T-helper 1 cell treated with Interleukin-12 subunit alpha and Interleukin-12 subunit beta and Interleukin-4 antibody, amounts not matched to agents 30 ng/mL and 1 ng/mL, for 36 hours (primary cell): ENCODE measurements around the gene GRB14. TPM values are rescaled to one million over a fixed set of nuclear protein-coding genes. Genes with fewer than 3 reads are reported as not detected.
"Not testable (repeated sequence)": the region's sequence is repeated elsewhere in the genome, so short reads cannot be mapped to it uniquely, and the experiment has no call there.

Experiments used
- intact Hi-C: fragments of 100-400 bp; cut with micrococcal nuclease; formaldehyde crosslinking; loops from one replicate; pipeline ENCODE4 v1.15.1; 2024
- total RNA-seq: library from RNA; stranded (reverse); gene quantifications from 2 replicates; pipeline ENCODE4 v1.2.3, GENCODE V29; 2022

The GRB14 gene
- total RNA-seq: not detected in 2 replicates

DNA sequence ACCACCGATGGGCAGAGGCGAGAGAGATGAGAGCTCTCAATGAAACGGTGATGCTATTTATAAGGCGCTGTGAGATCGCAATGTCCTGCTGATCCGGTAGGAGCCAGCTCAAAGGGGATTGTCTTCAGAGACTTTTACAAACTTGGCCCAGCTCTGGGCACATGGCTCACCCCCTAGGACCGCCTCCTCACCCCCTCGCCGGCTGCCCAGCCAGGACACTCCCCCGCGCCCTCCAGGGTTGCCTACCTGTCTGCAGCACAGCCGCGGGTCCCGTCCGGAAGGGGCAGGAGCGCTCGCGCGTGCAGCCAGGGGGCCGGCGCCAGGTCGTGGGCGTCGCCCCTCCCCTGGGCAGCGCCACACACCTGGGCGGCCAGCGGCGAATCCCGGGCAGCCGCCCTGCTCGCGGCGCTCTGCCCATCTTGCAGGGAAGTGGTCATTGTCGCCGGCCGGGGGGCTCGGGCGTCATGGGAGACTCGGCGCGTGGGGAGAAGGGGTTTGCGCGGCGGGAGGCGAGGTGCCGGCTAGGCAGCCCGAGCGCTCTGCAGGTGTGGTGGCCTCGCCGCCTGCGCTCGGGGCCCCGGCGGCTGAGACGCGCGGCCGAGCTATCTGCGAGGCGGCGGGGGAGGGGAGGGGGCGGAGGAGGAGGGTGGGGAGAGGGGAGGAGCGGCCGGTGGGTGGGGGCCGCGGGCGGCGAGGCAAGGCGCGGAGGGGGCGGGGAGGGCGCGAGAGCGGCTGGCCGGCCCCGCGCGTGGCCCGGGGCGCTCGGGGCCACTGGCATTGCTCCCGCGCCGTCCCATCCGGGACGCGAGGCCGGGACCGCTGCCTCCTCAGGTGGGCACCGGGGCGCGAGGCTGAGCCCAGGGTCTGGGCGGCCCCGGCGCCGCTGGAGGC lies at the start of gene GRB14:
Gene GRB14 (minus strand): TSS at position 610 of the 891 bp plus-strand sequence. CDS start 173 bp downstream, at position 437.
- intact Hi-C loops: no loop called here

DNA sequence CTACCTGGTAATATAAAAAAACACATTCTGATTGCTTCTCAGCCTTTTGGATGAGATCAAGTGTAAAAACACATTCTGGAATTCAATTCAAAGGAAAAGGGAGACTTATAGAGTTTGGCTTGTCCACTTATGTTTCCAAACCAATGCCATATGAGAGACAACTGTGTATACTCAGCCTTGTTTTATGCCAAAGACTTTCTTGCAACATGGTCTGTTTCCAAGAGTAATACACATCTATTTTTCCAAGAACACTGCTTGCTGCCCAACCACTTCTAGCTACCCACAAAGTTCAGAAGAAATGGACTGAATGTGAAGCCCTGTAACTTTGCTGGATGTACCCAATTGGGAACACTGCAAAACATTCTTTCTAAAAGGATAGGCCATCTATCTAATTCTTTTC lies 48.0 kb upstream of the GRB14 start:
- intact Hi-C loops: no loop called here

DNA sequence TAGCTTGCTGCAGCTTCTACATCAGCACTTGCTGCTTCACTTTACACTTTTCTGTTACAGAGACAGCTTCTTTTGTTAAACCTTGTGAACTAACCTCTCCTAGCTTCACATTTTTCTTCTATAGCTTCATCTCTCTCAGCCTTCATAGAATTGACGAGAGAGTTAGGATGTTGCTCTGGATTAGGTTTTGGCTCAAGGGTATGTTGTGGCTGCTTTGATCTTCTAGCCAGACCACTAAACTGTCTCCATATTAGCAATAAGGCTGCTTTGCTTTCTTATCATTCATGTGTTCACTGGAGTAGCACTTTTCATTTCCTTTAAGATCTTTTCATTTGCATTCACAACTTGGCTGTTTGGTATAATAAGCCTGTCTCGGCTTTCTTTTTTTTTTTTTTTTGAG lies 46.3 kb upstream of the GRB14 start:
- intact Hi-C loops: no loop called here

DNA sequence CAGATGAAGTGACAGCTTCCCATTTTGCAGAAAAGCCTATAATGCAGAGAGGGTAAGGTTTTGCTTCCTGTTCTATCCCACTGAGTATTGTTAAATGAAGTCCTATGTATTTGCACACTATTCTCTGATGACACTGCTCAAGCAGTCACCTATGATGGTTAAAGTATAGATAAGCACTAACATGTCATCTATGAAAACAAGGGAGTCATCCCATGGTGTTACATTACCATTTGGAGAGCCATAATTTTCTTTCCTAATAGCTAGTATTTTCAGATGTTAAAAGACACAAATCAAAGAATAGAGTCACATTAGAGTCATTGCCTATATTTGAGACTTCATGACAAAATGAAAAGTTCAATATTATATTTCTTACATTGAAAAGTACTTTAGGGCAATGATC lies 42.8 kb upstream of the GRB14 start:
- intact Hi-C loops: no loop called here

DNA sequence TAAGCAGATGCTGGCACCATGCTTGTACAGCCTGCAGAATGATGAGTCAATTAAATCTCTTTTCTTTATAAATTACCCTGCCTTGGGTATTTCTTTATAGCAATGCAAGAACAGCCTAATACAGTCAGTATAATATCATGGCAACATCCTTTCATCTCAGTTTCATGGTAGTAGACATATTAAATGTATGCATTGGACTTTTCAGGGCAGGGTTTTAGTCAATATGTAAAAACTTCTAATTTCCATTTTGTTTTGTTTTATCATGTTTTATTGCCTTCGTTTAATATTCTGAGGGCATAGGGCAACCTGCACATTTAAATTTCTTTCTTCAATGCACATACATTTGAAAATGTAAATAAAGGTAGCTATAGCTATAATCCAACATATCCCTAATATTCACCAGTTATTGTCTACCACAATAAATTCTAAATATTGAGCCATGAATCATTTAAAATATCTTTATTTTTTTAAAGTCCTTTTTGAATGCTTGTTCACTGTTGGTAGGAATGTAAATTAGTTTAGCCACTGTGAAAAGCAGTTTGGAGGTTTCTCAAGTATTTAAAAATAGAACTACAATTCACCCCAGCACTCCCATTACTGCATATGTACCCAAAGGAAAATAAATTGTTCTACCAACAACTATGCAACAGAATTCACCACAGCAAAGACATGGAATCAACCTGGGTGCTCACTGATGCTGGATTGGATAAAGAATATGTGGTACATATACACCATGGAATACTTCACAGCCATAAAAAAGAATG lies 41.8 kb upstream of the GRB14 start:
- intact Hi-C loops: no loop called here

DNA sequence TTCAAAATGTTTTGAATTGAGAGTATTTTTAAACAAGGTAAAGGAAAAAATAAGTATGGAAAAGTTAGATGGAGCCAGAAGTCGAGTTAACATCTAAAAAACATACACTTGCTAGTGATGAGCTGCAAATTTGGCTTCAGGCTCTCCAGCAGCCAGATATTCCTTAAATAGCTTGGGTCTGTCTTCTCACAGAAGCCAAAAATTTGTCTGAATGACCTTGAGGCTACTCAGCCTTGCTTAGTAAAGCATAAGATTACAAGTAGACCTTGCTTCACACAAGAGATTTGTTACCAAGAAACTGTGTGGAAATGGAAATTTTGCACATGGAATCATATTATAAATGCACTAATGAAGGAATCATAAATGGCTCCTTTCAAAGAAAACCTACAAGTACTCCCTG lies 40.8 kb upstream of the GRB14 start:
- intact Hi-C loops: no loop called here

DNA sequence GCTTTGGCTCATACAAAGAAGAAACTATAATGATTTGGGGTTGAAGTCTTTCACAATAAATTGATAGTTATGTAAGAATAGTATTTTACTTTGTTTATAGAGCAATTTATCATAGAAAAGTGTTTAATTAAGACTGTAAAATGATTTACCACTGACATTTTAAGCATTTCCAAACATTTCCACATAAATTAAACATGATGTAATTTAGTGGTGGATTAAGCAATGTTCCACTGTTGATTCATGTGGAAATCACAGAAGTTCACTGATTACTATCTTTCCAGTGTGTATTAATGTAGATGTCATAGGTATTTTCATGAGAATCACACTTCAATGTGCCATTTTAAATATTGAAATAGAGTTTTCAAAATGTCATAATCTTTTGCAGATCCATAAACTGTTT lies 40.1 kb upstream of the GRB14 start:
- intact Hi-C loops: no loop called here

DNA sequence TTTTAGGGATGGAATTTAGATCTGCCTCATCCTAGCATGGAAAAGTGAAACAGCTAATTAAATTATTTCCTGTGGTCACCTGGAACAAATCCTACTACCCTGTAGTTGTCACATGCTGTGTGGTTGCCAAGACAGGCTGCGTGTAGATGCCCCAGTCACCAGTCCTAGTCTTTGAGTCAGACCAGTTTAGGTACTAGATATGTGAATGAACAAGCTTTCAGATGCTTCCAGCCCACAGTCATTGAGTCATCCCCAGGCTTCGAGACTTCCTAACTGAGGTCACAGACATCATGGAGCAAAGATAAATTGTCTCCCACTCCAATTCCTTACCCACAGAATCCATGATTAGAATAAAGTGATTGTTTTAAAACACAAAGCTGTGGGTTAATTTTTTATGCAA lies 35.8 kb upstream of the GRB14 start:
- intact Hi-C loops: no loop called here

DNA sequence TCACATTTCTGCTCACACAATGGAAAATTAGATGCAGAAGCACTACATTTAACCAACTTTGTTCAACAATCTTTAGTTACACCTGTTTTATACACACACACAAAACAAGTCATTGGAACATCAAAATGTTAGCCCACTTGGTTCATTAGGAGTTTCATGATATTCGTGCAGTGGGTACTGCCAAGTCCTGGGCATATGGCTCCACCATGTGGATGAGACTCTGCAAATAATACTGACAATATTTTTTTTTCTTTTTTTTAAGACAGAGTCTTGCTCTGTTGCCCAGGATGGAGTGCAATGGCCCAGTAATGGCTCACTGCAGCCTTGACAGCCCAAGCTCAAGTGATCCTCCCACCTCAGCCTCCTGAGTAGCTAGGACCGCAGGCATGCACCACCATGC lies 34.5 kb upstream of the GRB14 start:
- intact Hi-C loops: no loop called here

DNA sequence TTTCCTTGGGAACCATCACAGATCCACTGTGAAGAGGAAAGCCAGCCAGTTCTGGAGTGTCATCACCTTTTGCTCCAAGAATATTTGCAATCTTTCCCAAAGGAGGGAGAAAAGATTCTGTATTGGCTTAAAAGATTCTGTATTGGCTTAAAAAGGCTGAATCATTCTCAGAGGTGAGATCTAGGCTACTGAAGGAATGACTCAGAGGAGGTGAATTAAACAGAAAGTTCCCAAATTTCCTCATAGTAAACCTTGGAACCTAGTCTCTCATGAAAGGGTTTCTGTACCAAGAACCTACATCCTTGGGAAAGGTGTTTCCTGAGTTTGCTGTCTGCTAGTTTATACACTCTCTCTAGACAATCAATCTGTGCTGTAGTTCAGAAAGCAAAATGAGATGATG lies 34.1 kb upstream of the GRB14 start:
- intact Hi-C loops: no loop called here

DNA sequence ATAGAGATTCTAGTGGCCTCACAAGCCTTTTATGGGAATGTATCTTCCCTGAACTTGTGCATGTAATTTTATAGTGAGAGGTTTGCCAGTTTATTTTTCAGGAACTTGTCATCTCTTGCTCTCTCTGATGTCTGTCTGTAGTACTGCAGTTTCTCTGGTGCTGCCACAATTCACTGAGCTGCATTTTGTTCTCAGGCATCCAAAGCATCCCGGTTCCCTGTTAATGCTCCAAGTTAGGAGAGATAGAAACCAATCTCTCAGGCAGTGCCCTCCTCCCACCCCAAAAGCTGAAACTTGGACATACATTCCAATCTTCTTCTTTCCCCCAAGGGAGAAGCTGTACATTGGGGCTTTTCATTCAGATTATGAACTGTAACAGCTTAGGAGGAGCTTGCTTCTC lies 30.1 kb upstream of the GRB14 start:
- intact Hi-C loops: no loop called here

DNA sequence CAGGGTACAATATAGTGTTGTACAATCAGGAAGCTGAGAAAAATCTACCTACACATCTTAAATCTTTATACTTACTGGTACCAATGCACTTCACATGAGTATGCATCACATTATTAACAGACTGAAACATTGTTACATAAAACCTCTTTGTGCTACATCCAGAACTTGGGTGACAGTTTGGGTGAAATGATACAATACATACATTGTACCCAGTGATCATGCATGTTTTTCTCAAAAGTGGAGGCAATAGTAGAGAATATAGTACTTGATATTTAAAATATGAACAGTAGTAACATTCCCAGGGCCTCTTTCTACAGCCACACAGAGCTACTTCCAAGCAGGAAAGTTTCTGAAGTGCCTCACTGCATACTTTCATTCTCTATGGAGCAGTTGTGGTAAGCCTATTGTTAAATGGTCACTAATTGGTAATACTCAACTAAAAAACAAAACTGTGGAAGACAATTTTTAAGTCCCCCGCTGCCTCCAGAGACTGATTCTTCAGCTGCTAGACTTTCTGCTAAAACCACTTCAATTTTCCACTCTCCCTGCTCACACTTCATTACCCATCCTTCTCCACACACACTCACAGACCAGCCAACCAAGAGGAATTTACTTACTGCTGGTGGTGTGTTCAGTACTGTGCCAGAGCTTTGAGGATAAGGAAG lies 22.9 kb upstream of the GRB14 start:
- intact Hi-C loops: no loop called here

DNA sequence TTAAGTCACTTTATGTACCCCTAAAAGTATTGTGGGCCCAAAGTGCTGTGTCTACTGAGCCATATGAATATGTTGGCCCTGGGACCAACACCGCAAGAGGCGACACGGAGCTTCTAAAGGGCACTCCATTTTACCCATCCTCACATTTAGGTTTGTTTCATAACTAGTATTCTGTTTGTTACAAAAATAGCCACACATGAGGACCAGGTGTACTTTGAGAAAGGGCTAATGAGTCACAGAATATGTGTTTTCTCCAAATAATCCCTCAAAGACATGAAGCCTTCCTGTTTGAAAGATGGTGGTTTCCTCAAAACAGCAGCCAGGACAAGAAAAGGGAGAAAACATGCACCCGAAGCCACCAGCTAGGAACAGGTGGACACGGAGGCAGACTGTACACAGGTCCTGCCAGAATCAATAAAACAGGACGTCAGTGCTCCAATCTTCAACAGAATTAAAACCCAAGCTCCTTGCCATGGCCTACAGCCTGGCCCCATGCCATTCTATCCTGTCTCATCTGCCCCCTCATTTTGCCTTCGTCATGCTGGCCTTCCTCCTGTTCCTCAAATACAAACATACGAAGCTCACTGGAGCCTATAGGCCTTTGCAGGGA lies 21.8 kb upstream of the GRB14 start:
- intact Hi-C loops: no loop called here

DNA sequence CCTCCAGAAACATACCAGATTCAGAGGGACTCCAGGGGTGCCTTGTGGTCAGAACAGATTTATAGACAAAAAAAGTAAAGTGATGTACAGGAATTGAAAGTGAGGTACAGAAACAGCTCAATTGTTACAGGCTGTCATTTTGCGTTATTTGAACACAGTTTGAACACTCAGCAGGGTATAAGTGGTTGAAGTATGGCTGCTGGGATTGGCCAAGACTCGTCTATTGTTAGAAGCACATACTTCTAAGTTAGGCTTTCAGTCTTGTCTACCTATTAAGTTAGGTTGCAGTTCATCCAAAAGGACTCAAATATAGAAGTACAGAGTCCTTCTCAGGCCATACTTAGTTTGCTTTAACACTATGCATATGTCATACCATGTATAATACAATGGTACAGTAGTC lies 21.0 kb upstream of the GRB14 start:
- intact Hi-C loops: no loop called here

DNA sequence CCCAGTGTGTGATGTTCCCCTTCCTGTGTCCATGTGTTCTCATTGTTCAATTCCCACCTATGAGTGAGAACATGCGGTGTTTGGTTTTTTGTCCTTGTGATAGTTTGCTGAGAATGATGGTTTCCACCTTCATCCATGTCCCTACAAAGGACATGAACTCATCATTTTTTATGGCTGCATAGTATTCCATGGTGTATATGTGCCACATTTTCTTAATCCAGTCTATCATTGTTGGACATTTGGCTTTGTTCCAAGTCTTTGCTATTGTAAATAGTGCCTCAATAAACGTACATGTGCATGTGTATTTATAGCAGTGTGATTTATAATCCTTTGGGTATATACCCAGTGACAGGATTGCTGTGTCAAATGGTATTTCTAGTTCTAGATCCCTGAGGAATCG lies 7.0 kb upstream of the GRB14 start:
- intact Hi-C loops: not testable (repeated sequence)

DNA sequence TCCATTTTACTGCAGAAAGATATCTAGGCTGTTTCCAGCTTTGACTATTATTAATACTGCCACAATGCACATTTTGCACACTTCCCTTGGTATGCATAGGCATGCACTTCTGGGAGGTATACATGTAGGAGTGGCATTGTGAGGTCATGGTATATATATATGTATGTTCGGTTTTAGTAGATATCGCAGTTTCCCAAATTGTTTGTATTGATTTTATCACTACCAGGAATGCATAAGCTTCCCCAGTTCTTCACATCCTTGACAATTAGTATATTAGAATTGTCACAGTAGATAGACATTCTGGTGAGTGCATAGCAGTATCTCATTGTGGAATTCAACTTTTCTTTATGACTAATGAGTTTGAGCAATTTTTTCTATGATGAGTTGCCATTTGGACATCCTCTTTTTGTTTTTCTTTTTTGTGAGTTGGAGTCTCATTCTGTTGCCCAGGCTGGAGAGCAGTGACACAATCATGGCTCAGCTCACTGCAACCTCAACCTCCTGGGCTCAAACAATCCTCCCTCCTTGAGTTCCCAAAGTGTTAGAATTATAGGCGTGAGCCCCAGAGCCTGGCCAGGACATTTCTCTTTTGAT lies 4.2 kb upstream of the GRB14 start:
- intact Hi-C loops: no loop called here

DNA sequence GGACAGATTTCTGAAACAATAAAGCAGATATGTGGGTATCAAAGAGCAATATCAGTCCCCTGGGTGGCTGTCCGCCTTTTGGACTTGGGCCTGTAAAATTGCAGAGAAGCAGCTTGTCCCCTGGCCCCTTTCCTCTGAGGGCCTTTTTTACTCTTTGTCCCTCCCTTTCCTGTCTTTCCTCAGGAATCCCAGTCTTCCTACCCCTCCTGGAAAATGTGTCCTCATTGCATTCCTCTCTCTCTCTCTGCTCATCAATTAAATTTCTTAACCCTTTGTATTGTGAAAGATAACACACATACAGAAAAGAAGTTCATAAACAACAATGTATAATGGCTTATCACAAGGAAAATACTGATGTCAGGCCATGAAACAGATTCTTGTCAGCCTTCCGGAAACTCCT lies 3.0 kb upstream of the GRB14 start:
- intact Hi-C loops: no loop called here

DNA sequence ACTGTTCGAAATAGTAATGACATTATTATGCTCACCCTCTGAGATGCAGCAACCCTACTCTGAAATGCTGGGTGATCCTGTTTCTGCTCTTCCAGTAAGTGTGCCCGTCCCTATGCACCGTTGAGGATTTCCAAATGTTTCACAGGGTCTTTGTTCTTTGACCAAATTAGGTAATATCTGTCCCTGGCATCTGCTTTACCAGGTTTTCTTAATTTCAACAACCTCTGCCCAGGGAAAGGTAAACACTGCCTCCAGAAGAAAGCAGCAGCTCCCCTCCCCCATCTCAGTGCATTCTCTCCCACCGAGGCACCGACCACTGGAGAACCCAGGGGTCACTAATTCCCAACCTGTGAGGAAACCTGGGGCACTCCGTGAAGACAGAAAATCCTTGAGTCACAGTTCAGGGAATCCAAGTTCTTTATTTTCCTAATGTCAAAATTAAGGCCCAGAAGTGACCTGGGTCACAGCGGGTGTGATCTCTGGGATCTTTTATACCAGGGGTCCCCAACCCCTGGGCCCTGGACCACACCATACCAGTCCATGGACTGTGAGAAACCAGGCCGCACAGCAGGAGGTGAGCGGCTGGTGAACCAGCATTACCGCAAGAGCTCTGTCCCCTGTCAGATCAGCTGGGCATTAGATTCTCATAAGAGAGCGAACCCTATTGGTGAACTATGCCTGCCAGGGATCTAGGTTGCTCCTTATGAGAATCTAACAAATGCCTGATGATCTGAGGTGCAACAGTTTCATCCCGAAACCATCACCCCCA lies 1.2 kb upstream of the GRB14 start:
- intact Hi-C loops: no loop called here

DNA sequence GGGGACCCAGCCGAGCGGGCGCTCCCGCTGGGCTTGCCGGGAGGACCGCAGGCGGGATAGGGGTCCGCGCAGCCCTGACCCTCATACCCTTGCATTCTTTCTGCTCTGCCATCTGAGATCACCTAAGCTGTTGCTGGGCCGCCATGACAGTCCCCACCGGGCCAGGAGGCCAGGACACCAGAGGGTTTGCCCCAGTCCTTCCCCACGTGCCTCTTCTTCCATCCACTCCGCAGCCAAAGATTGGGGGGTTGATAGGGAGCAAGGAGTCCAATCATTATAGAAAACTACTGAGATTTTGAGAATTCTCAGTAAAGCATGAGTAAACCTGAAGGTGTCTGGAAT lies 453 bp upstream of the GRB14 start:
- intact Hi-C loops: no loop called here

DNA sequence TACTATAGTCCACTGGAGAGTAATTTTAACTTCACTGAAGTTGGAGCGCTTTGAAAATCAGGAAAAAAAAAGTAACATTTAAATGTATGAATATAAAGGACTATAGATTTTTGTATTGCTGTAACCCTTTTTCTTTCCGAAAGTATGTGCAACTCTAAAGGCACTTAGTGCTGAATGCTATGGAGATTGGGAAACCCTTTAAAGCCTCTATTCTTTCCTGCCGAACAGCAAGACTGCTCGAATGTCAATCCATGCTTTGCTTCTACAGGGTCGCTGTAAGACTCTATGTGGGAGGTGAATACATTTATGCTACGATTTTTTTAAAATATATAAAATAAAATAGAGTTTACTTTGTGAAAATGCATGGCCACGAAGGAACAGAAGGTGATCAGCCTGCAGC lies 825 bp downstream of the GRB14 start:
- intact Hi-C loops: no loop called here

DNA sequence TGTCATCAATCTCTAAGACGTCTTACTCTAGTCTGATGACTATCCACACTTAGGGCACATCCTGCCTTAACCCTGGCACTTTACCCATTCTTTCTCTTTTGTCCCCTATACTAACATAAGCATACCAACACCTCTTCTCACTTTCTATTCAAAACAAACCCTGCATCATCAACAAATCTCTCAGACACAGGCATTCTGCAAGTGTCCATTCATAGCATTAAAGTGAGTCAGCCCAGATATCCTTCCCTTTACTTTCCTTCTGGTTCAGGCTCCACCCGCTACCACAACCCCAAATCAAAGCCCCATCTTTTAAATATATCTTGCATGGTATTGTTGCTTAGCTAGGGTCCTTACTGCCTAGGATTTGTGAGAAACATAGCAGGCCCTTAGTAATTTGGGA lies 3.8 kb downstream of the GRB14 start:
- intact Hi-C loops: no loop called here
